NCI-H526 treated with DMSO at 0.1 percent for 48 hours (cell line): ENCODE measurements around the gene IL6.
"Not testable (repeated sequence)": the region's sequence is repeated elsewhere in the genome, so short reads cannot be mapped to it uniquely, and the experiment has no call there.

ENCODE experiments used
- DNase-seq: peaks from one replicate; lab custom pipeline; 2025; lab: John Stamatoyannopoulos, UW

Gene IL6

DNA sequence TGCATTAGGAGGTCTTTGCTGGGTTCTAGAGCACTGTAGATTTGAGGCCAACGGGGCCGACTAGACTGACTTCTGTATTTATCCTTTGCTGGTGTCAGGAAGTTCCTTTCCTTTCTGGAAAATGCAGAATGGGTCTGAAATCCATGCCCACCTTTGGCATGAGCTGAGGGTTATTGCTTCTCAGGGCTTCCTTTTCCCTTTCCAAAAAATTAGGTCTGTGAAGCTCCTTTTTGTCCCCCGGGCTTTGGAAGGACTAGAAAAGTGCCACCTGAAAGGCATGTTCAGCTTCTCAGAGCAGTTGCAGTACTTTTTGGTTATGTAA lies 675 bp downstream of the IL6 start:
- DNase-seq: no peak

DNA sequence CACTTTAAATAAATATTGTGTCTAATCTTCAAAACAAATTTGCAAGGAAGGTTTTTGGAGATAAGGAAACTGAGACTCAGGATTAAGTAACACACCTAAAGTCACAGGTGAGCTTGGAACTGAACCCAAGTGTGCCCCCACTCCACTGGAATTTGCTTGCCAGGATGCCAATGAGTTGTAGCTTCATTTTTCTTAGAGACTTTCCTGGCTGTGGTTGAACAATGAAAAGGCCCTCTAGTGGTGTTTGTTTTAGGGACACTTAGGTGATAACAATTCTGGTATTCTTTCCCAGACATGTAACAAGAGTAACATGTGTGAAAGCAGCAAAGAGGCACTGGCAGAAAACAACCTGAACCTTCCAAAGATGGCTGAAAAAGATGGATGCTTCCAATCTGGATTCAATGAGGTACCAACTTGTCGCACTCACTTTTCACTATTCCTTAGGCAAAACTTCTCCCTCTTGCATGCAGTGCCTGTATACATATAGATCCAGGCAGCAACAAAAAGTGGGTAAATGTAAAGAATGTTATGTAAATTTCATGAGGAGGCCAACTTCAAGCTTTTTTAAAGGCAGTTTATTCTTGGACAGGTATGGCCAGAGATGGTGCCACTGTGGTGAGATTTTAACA lies 1.5 kb downstream of the IL6 start:
- peak; percentile 32 for DNase-seq

- no peak for DNase-seq
Observed at GRCh38 chr7:22729180-22729825, 2.3 kb downstream of the IL6 start.

DNA sequence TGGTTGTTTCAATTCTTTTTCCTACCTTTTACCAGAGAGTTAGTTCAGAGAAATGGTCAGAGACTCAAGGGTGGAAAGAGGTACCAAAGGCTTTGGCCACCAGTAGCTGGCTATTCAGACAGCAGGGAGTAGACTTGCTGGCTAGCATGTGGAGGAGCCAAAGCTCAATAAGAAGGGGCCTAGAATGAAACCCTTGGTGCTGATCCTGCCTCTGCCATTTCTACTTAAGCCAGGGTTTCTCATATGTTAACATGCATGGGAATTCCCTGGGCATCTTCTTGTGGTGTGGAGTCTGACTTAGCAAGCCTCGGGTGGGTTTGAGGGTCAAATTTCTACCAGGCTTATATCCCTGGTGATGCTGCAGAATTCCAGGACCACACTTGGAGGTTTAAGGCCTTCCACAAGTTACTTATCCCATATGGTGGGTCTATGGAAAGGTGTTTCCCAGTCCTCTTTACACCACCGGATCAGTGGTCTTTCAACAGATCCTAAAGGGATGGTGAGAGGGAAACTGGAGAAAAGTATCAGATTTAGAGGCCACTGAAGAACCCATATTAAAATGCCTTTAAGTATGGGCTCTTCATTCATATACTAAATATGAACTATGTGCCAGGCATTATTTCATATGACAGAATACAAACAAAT lies 3.2 kb downstream of the IL6 start:
- DNase-seq: no peak

DNA sequence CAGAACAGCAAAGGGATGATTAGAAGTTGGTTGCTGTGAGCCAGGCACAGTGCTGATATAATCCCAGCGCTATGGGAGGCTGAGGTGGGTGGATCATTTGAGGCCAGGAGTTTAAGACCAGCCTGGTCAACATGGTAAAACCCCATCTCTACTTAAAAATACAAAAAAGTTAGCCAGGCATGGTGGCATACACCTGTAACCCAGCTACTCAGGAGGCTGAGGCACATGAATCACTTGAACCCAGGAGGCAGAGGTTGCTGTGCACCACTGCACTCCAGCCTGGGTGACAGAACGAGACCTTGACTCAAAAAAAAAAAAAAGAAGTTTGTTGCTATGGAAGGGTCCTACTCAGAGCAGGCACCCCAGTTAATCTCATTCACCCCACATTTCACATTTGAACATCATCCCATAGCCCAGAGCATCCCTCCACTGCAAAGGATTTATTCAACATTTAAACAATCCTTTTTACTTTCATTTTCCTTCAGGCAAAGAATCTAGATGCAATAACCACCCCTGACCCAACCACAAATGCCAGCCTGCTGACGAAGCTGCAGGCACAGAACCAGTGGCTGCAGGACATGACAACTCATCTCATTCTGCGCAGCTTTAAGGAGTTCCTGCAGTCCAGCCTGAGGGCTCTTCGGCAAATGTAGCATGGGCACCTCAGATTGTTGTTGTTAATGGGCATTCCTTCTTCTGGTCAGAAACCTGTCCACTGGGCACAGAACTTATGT lies 4.1 kb downstream of the IL6 start:
- DNase-seq: no peak

DNA sequence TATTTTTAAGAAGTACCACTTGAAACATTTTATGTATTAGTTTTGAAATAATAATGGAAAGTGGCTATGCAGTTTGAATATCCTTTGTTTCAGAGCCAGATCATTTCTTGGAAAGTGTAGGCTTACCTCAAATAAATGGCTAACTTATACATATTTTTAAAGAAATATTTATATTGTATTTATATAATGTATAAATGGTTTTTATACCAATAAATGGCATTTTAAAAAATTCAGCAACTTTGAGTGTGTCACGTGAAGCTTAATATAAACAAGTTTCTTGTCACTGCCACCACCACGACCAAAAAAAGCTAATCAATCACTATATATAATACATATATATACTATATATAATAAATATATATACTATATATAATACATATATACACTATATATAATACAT lies 4.8 kb downstream of the IL6 start:
- no peak for DNase-seq

DNA sequence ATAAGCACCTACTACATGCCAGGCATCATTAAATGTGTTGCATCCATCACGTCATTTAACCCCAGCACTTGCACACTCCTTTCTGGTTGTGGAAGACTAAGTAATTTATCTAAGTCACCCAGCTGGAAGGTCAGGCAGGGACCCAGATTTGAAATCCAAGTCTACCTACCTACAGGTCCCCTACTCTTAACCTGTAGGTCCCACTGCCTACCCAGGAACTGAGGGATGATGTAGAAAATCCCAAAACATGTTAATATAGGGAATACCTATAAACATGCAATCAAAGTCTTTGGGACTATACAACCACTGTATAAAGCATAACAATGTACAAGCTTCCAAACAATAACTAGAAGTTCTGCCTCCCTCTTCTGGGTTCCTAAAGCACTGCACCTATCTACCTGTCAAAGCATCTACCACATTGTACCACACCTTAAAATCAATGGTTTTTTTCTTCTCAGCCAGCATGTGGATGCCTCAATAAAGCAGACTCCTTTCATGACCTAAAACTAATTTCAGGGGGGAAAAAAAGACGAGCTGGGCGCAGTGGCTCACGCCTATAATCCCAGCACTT lies 5.6 kb downstream of the IL6 start:
- DNase-seq: no peak

- DNase-seq: no peak
Observed at GRCh38 chr7:22733761-22734160, 6.8 kb downstream of the IL6 start.

- DNase-seq: no peak
Observed at GRCh38 chr7:22743014-22743413, 16.0 kb downstream of the IL6 start.

DNA sequence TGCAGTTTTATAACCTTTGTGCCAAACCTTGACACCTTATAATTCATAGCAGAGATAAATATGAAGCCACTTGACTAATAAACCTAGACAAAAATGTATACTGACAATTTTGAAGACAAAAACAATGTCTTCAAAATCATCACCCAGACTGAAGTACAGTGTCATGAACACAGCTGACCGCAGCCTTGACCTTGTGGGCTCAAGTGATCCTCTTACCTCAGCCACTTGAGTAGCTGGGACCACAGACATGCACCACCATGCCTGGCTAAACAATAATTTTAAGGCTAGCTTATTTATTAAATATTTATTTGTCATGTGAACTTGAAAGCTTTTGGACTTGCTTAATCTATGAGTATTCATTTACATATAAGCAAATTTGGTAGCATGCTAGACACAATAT lies 24.3 kb downstream of the IL6 start:
- no peak for DNase-seq

DNA sequence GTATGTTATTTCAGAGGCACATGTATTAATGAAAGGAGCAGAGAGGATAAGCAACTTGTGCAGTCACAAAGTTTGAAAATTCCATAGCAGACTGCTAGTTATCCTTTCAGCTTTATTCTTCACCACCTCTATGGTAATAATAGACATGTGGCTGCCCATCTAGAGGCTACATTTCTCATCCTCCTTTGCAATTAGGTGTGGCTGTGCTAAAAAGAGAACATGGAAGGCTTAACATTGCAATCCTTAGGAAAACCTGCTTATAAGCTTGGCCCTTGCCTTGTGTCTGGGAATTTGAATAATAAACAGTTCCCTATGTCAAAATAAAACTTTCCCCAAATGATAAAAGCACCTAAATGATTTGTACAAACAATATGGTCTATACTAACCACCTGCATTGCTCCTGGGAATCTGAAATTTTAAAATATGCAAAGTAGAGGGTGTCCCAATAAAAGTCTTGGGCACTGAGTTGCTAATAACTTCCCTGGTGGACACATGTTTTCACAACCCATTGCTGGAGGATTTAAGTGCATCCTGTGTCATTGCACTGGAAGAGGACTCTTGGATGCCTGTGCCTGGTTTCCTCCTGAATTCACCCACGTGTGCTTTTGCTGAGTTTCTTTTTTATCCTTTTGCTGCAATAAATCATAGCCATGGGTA lies 30.5 kb downstream of the IL6 start:
- no peak for DNase-seq

- no peak for DNase-seq
Observed at GRCh38 chr7:22758576-22758975, 31.6 kb downstream of the IL6 start.

- no peak for DNase-seq
Observed at GRCh38 chr7:22759721-22760120, 32.7 kb downstream of the IL6 start.

GRCh38 chr7:22762866-22763265 lies 35.9 kb downstream of the IL6 start:
- DNase-seq: no peak

GRCh38 chr7:22765609-22766008 lies 38.6 kb downstream of the IL6 start:
- no peak for DNase-seq

- DNase-seq: no peak
Observed at GRCh38 chr7:22771194-22771871, 44.3 kb downstream of the IL6 start.

GRCh38 chr7:22771872-22772228 lies 44.9 kb downstream of the IL6 start:
- no peak for DNase-seq

GRCh38 chr7:22772885-22773284 lies 45.9 kb downstream of the IL6 start:
- DNase-seq: no peak

GRCh38 chr7:22776964-22777363 lies 50.0 kb downstream of the IL6 start:
- DNase-seq: no peak

GRCh38 chr7:22779730-22780323 lies 52.8 kb downstream of the IL6 start:
- DNase-seq: not testable (repeated sequence)

- DNase-seq: no peak
Observed at GRCh38 chr7:22781230-22781711, 54.3 kb downstream of the IL6 start.
